Lower lobe of right lung (tissue), 2 donors: ENCODE data around the gene GRN. TPM values are rescaled to one million over a fixed set of nuclear protein-coding genes. Genes with fewer than 3 reads are reported as not detected.

Experiments
- ATAC-seq, 2 donors: fragments of 200-7000 bp; cut with Tn5 transposase; one replicate each; pipeline ENCODE4 v1.9.1; 2020 to 2022; ENCODE audit warnings: mild to moderate bottlenecking in 2 of 2, moderate library complexity in 2 of 2
- DNase-seq: peaks from one replicate; pipeline ENCODE4 v3.0.0-alpha.2; 2020
- H3K27ac ChIP-seq: fragments of 200-600 bp; one replicate; pipeline ENCODE4 v1.8.0; 2022
- H3K27me3 ChIP-seq: fragments of 200-600 bp; one replicate; pipeline ENCODE4 v1.8.0; 2022; ENCODE audit warnings: low read depth
- H3K36me3 ChIP-seq: fragments of 200-600 bp; one replicate; pipeline ENCODE4 v1.8.0; 2022; ENCODE audit warnings: mild to moderate bottlenecking
- H3K4me1 ChIP-seq: fragments of 200-600 bp; one replicate; pipeline ENCODE4 v1.8.0; 2022
- H3K4me3 ChIP-seq: fragments of 200-600 bp; one replicate; pipeline ENCODE4 v1.8.0; 2022; ENCODE audit warnings: mild to moderate bottlenecking
- H3K9me3 ChIP-seq: fragments of 200-600 bp; one replicate; pipeline ENCODE4 v1.8.0; 2022
- CTCF ChIP-seq: fragments of 200-600 bp; IDR thresholded peaks from one replicate; pipeline ENCODE4 v1.8.0; 2022; ENCODE audit warnings: antibody characterized with exemption, mild to moderate bottlenecking
- intact Hi-C: fragments of 100-400 bp; cut with DNase I; formaldehyde crosslinking; loops from one replicate; pipeline ENCODE4 v1.11.0; 2022
- total RNA-seq: library from RNA; stranded (reverse); fragmentation: NEBNext Ultra II Directional; extraction: Animal tissue kit (Norgen Biotek cat#: 25700); gene quantifications from one replicate; pipeline ENCODE4 v1.2.1, GENCODE V29; 2021
- donor health status: DM: no; HTN: yes; CAD: no; lungs with severe emphysema.

Gene GRN
- total RNA-seq, 1 donor from 2014 or later, result 1,241 TPM

GRCh38 chr17:44353672-44354331 is 8.7 kb downstream of the GRN start:
- no peak overlapping the region for H3K27ac ChIP-seq
- H3K9me3 ChIP-seq, result no peaks in the 10 kb centered on the region
- DNase-seq (no peak), ATAC-seq (peak; percentile 23 to 34)
- peaks cover 6% of the 10 kb centered on the region for H3K4me1 ChIP-seq
- intact Hi-C loops, result no loop called here
- peaks cover 45% of the 10 kb centered on the region for H3K36me3 ChIP-seq
- no peak for TF ChIP-seq CTCF
- peak overlapping the region; percentile 43 for H3K4me3 ChIP-seq
- no peaks in the 10 kb centered on the region for H3K27me3 ChIP-seq

- peaks cover 35% of the 10 kb centered on the region for H3K36me3 ChIP-seq
- intact Hi-C loops, result no loop called here
- DNase-seq (no peak), ATAC-seq (no peak)
- H3K4me1 ChIP-seq, result no peaks in the 10 kb centered on the region
- H3K4me3 ChIP-seq, result no peak overlapping the region
- no peaks in the 10 kb centered on the region for H3K9me3 ChIP-seq
- H3K27me3 ChIP-seq, result no peaks in the 10 kb centered on the region
- TF ChIP-seq CTCF, result peak; percentile 17
- no peak overlapping the region for H3K27ac ChIP-seq
Measured at GRCh38 chr17:44354582-44355561, 9.8 kb downstream of the GRN start.

- TF ChIP-seq CTCF, result no peak
- no peak overlapping the region for H3K4me3 ChIP-seq
- no peaks in the 10 kb centered on the region for H3K9me3 ChIP-seq
- peaks cover 27% of the 10 kb centered on the region for H3K36me3 ChIP-seq
- ATAC-seq (no peak), DNase-seq (no peak)
- H3K4me1 ChIP-seq, result no peaks in the 10 kb centered on the region
- intact Hi-C loops, result no loop called here
- no peak overlapping the region for H3K27ac ChIP-seq
- H3K27me3 ChIP-seq, result no peaks in the 10 kb centered on the region
Measured at GRCh38 chr17:44355642-44356099, 10.6 kb downstream of the GRN start.

GRCh38 chr17:44356241-44356640 is 11.1 kb downstream of the GRN start:
- DNase-seq, result no peak
- Histone ChIP-seq H3K4me1 (peaks cover 2% of the 10 kb centered on the region), H3K27me3 (peaks cover 5% of the 10 kb centered on the region), H3K9me3 (no peaks in the 10 kb centered on the region), H3K36me3 (peaks cover 21% of the 10 kb centered on the region), H3K27ac (no peak overlapping the region), H3K4me3 (no peak overlapping the region)
- no peak for TF ChIP-seq CTCF
- ATAC-seq, result no peak
- intact Hi-C loops, result no loop called here

- no peak overlapping the region for H3K27ac ChIP-seq
- peaks cover 16% of the 10 kb centered on the region for H3K27me3 ChIP-seq
- no peak for TF ChIP-seq CTCF
- H3K4me1 ChIP-seq, result peaks cover 12% of the 10 kb centered on the region
- H3K36me3 ChIP-seq, result peaks cover 4% of the 10 kb centered on the region
- H3K4me3 ChIP-seq, result no peak overlapping the region
- intact Hi-C loops, result no loop called here
- DNase-seq (no peak), ATAC-seq (no peak)
- no peaks in the 10 kb centered on the region for H3K9me3 ChIP-seq
Measured at GRCh38 chr17:44358066-44358465, 13.0 kb downstream of the GRN start.
